GM19395 (cell line): ENCODE measurements around the gene TSPAN7.

Experiments
- ATAC-seq: cut with Tn5 transposase; IDR thresholded peaks from one replicate; pipeline ENCODE4 v1.9.1; 2021; ENCODE audit warnings: mild to moderate bottlenecking, moderate library complexity; ENCODE audit not compliant: unreplicated experiment

The TSPAN7 gene

GRCh38 chrX:38678821-38679220 lies 117.5 kb downstream of the TSPAN7 start:
- no peak for ATAC-seq

GRCh38 chrX:38679695-38680094 lies 118.4 kb downstream of the TSPAN7 start:
- ATAC-seq, result no peak

- ATAC-seq, result no peak
Measured at GRCh38 chrX:38682095-38682494, 120.8 kb downstream of the TSPAN7 start.

GRCh38 chrX:38692961-38693360 lies 131.6 kb downstream of the TSPAN7 start:
- ATAC-seq, result no peak

- no peak for ATAC-seq
Measured at GRCh38 chrX:38694394-38694793, 133.1 kb downstream of the TSPAN7 start.

- ATAC-seq, result no peak
Measured at GRCh38 chrX:38697461-38697860, 136.1 kb downstream of the TSPAN7 start.

- ATAC-seq, result no peak
Measured at GRCh38 chrX:38699121-38699520, 137.8 kb downstream of the TSPAN7 start.

GRCh38 chrX:38699696-38700095 lies 138.4 kb downstream of the TSPAN7 start:
- no peak for ATAC-seq

GRCh38 chrX:38701073-38701472 lies 139.7 kb downstream of the TSPAN7 start:
- ATAC-seq, result no peak

- no peak for ATAC-seq
Measured at GRCh38 chrX:38704146-38704882, 143.0 kb downstream of the TSPAN7 start.

- ATAC-seq, result no peak
Measured at GRCh38 chrX:38717871-38718270, 156.5 kb downstream of the TSPAN7 start.

GRCh38 chrX:38718311-38718710 lies 157.0 kb downstream of the TSPAN7 start:
- ATAC-seq, result no peak

GRCh38 chrX:38726612-38727011 lies 165.3 kb downstream of the TSPAN7 start:
- no peak for ATAC-seq

GRCh38 chrX:38727668-38728067 lies 166.3 kb downstream of the TSPAN7 start:
- no peak for ATAC-seq

GRCh38 chrX:38732866-38733265 lies 171.5 kb downstream of the TSPAN7 start:
- ATAC-seq, result no peak
